NCI-H2227 (cell line): ENCODE measurements around the gene USP17L20.
"Not testable (repeated sequence)": the region's sequence is repeated elsewhere in the genome, so short reads cannot be mapped to it uniquely, and the experiment has no call there.

ENCODE experiments used
- DNase-seq: peaks from one replicate; lab custom pipeline; 2025; ENCODE audit not compliant: unreplicated experiment; lab: John Stamatoyannopoulos, UW

The USP17L20 gene

GRCh38 chr4:9257824-9258223 lies at the start of gene USP17L20:
TSS of gene USP17L20 (plus strand) at chr4:9258124. CDS start at chr4:9258124, 0 bp downstream.
- DNase-seq: not testable (repeated sequence)

GRCh38 chr4:9210357-9210756 lies 47.6 kb upstream of the USP17L20 start, which contains the start of gene USP17L10:
TSS of gene USP17L10 (plus strand) at chr4:9210657. CDS start at chr4:9210657, 0 bp downstream.
- DNase-seq: not testable (repeated sequence)

- not testable (repeated sequence) for DNase-seq
Measured at GRCh38 chr4:9214701-9215100, 43.2 kb upstream of the USP17L20 start.

GRCh38 chr4:9215105-9215504 lies 42.8 kb upstream of the USP17L20 start, which contains the start of gene USP17L11:
TSS of gene USP17L11 (plus strand) at chr4:9215405. CDS start at chr4:9215405, 0 bp downstream.
- DNase-seq: not testable (repeated sequence)

GRCh38 chr4:9219852-9220251 lies 38.1 kb upstream of the USP17L20 start, which contains the start of gene USP17L12:
TSS of gene USP17L12 (plus strand) at chr4:9220152. CDS start at chr4:9220152, 0 bp downstream.
- DNase-seq: not testable (repeated sequence)

GRCh38 chr4:9224596-9224995 lies 33.3 kb upstream of the USP17L20 start, which contains the start of gene USP17L13:
TSS of gene USP17L13 (plus strand) at chr4:9224896. CDS start at chr4:9224896, 0 bp downstream.
- DNase-seq: not testable (repeated sequence)

GRCh38 chr4:9230249-9230648 lies 27.7 kb upstream of the USP17L20 start:
- DNase-seq: not testable (repeated sequence)

GRCh38 chr4:9234085-9234484 lies 23.8 kb upstream of the USP17L20 start, which contains the start of gene USP17L15:
TSS of gene USP17L15 (plus strand) at chr4:9234385. CDS start at chr4:9234385, 0 bp downstream.
- DNase-seq: not testable (repeated sequence)

- DNase-seq: not testable (repeated sequence)
Measured at GRCh38 chr4:9238461-9238860, 19.5 kb upstream of the USP17L20 start.

- not testable (repeated sequence) for DNase-seq
Measured at GRCh38 chr4:9243579-9243978, 14.3 kb upstream of the USP17L20 start, which contains the start of gene USP17L17. TSS of gene USP17L17 (plus strand) at chr4:9243879. CDS start at chr4:9243879, 0 bp downstream.

- DNase-seq: not testable (repeated sequence)
Measured at GRCh38 chr4:9247953-9248680, 9.8 kb upstream of the USP17L20 start, which contains the start of gene USP17L18. TSS of gene USP17L18 (plus strand) at chr4:9248630. CDS start at chr4:9248630, 0 bp downstream.

- DNase-seq: not testable (repeated sequence)
Measured at GRCh38 chr4:9253078-9253477, 4.8 kb upstream of the USP17L20 start, which contains the start of gene USP17L19. TSS of gene USP17L19 (plus strand) at chr4:9253378. CDS start at chr4:9253378, 0 bp downstream.

- not testable (repeated sequence) for DNase-seq
Measured at GRCh38 chr4:9262572-9262971, 4.6 kb downstream of the USP17L20 start, which contains the start of gene USP17L21. TSS of gene USP17L21 (plus strand) at chr4:9262872. CDS start at chr4:9262872, 0 bp downstream.

- not testable (repeated sequence) for DNase-seq
Measured at GRCh38 chr4:9267319-9267718, 9.4 kb downstream of the USP17L20 start, which contains the start of gene USP17L22. TSS of gene USP17L22 (plus strand) at chr4:9267619. CDS start at chr4:9267619, 0 bp downstream.

- not testable (repeated sequence) for DNase-seq
Measured at GRCh38 chr4:9271719-9272118, 13.8 kb downstream of the USP17L20 start.
